HEK293 (cell line): ENCODE results near the gene PLPP6.

Source experiments
- GLIS1 ChIP-seq: fragments of 450-650 bp; formaldehyde crosslinking; IDR thresholded peaks from 2 replicates; pipeline ENCODE4 v1.5.1; 2016; ENCODE audit warnings: missing biosample characterization, missing genetic modification characterization
- GLIS2 ChIP-seq: fragments of 450-650 bp; formaldehyde crosslinking; IDR thresholded peaks from 2 replicates; pipeline ENCODE4 v1.5.1; 2016; ENCODE audit warnings: missing biosample characterization, missing genetic modification characterization
- MEIS1 ChIP-seq: sonication (generic); formaldehyde crosslinking; IDR thresholded peaks from 2 replicates; pipeline ENCODE4 v1.8.1; 2022; ENCODE audit warnings: missing genetic modification reagents, mild to moderate bottlenecking, borderline replicate concordance
- MYNN ChIP-seq: fragments of 450-650 bp; formaldehyde crosslinking; IDR thresholded peaks from 2 replicates; pipeline ENCODE4 v1.5.1; 2016; ENCODE audit warnings: missing biosample characterization, missing genetic modification characterization, borderline replicate concordance
- OSR2 ChIP-seq: fragments of 450-650 bp; formaldehyde crosslinking; IDR thresholded peaks from 2 replicates; pipeline ENCODE4 v1.5.1; 2016; ENCODE audit warnings: missing biosample characterization, missing genetic modification characterization
- ZBTB21 ChIP-seq: fragments of 450-650 bp; formaldehyde crosslinking; IDR thresholded peaks from 2 replicates; pipeline ENCODE4 v1.5.1; 2017; ENCODE audit warnings: missing biosample characterization, missing genetic modification characterization
- ZNF157 ChIP-seq: fragments of 450-650 bp; formaldehyde crosslinking; IDR thresholded peaks from 2 replicates; pipeline ENCODE4 v1.5.1; 2016; ENCODE audit warnings: missing biosample characterization, missing genetic modification characterization
- ZNF2 ChIP-seq: fragments of 450-650 bp; formaldehyde crosslinking; IDR thresholded peaks from 2 replicates; pipeline ENCODE4 v1.5.1; 2016; ENCODE audit warnings: missing biosample characterization, missing genetic modification characterization
- ZNF211 ChIP-seq: fragments of 450-650 bp; formaldehyde crosslinking; IDR thresholded peaks from 2 replicates; pipeline ENCODE4 v1.5.1; 2016; ENCODE audit warnings: low read depth, missing biosample characterization, missing genetic modification characterization
- ZNF23 ChIP-seq: fragments of 450-650 bp; formaldehyde crosslinking; IDR thresholded peaks from 2 replicates; pipeline ENCODE4 v1.5.1; 2016; ENCODE audit warnings: missing biosample characterization, missing genetic modification characterization, borderline replicate concordance
- ZNF311 ChIP-seq: fragments of 450-650 bp; formaldehyde crosslinking; IDR thresholded peaks from 2 replicates; pipeline ENCODE4 v1.5.1; 2017; ENCODE audit warnings: missing biosample characterization, missing genetic modification characterization, borderline replicate concordance
- ZNF335 ChIP-seq: fragments of 450-650 bp; formaldehyde crosslinking; conservative IDR thresholded peaks from 2 replicates; pipeline ENCODE4 v1.5.1; 2016; ENCODE audit warnings: missing biosample characterization, missing genetic modification characterization
- ZNF404 ChIP-seq: fragments of 450-650 bp; formaldehyde crosslinking; IDR thresholded peaks from 2 replicates; pipeline ENCODE4 v1.5.1; 2017; ENCODE audit warnings: missing biosample characterization, missing genetic modification characterization
- ZNF544 ChIP-seq: fragments of 450-650 bp; formaldehyde crosslinking; IDR thresholded peaks from 2 replicates; pipeline ENCODE4 v1.5.0; 2017; ENCODE audit warnings: missing biosample characterization, missing genetic modification characterization
- ZNF747 ChIP-seq: fragments of 450-650 bp; formaldehyde crosslinking; IDR thresholded peaks from 2 replicates; pipeline ENCODE4 v1.5.1; 2016; ENCODE audit warnings: missing biosample characterization, missing genetic modification characterization
- ZNF776 ChIP-seq: fragments of 450-650 bp; formaldehyde crosslinking; IDR thresholded peaks from 2 replicates; pipeline ENCODE4 v1.5.0; 2017; ENCODE audit warnings: missing biosample characterization, missing genetic modification characterization, borderline replicate concordance
- ZSCAN23 ChIP-seq: fragments of 450-650 bp; formaldehyde crosslinking; IDR thresholded peaks from 2 replicates; pipeline ENCODE4 v1.5.1; 2016; ENCODE audit warnings: missing biosample characterization, missing genetic modification characterization
- TF ChIP-seq, protein P1 (sequence below): sonication (generic); formaldehyde crosslinking; IDR thresholded peaks from 2 replicates; pipeline ENCODE4 v1.8.1; 2022; ENCODE audit warnings: mild to moderate bottlenecking, moderate library complexity, missing genetic modification reagents
- TF ChIP-seq, protein P2 (sequence below): fragments of 450-650 bp; formaldehyde crosslinking; conservative IDR thresholded peaks from 2 replicates; pipeline ENCODE4 v1.5.1; 2016; ENCODE audit warnings: low read depth, missing biosample characterization, missing genetic modification characterization
- TF ChIP-seq, protein P3 (sequence below): fragments of 450-650 bp; formaldehyde crosslinking; IDR thresholded peaks from 2 replicates; pipeline ENCODE4 v1.5.1; 2016; ENCODE audit warnings: missing biosample characterization, missing genetic modification characterization
- TF ChIP-seq, protein P4 (sequence below): fragments of 450-650 bp; formaldehyde crosslinking; IDR thresholded peaks from 2 replicates; pipeline ENCODE4 v1.5.1; 2017; ENCODE audit warnings: missing biosample characterization, missing genetic modification characterization
- TF ChIP-seq, protein P5 (sequence below): fragments of 450-650 bp; formaldehyde crosslinking; optimal IDR thresholded peaks from 2 replicates; pipeline ENCODE3; 2016; ENCODE audit warnings: missing biosample characterization, mild to moderate bottlenecking, missing genetic modification characterization
- TF ChIP-seq, protein P6 (sequence below): fragments of 450-650 bp; formaldehyde crosslinking; IDR thresholded peaks from 2 replicates; pipeline ENCODE4 v1.5.1; 2017; ENCODE audit warnings: missing biosample characterization, missing genetic modification characterization
- TF ChIP-seq, protein P7 (sequence below): fragments of 450-650 bp; formaldehyde crosslinking; IDR thresholded peaks from 2 replicates; pipeline ENCODE4 v1.5.0; 2017; ENCODE audit warnings: missing biosample characterization, missing genetic modification characterization, borderline replicate concordance
- TF ChIP-seq, protein P8 (sequence below): fragments of 450-650 bp; formaldehyde crosslinking; IDR thresholded peaks from 2 replicates; pipeline ENCODE4 v1.5.1; 2017; ENCODE audit warnings: missing biosample characterization, missing genetic modification characterization

The PLPP6 gene

DNA sequence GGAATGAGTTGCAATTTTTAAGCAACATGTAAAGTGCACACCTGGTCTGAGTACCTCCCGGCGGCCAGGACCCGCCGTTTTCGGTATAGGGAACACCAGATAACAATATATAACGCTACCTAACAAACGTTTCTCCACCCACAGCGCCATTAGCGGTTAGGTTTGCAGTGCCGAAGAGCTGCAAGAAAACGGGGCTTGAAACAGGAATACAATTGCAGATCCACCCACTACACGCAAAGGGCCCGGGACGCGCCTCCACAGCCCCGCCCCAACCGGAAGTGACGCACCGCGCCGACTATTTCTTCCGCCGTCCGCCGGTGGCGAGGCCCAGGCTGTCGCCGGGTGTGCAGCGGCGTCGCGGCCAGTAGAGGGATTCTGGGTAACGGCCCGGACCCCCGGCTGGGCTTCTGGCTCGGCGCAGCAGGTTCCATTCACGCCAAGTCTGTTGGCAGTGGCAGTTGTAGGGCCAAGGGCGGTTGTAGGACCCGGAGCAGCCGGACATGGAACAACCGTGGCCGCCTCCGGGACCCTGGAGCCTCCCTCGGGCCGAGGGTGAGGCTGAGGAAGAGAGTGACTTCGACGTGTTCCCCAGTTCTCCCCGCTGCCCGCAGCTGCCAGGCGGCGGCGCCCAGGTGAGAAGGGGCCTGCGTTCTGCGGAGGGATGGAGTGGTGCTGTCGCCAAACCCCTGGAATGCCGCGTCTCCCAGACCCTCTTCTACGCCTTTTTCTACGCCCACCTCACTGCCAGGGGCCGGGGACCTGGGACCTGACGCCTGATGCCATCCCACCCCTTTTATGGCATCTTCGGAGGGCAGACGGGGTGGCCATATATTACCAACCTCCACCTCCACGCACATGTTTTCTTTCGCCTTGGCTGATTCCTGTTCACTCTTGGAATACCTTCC, 17.4 kb downstream of the PLPP6 start, which contains the start of gene CDC37L1 (continued):
- TF ChIP-seq, protein P1, sequence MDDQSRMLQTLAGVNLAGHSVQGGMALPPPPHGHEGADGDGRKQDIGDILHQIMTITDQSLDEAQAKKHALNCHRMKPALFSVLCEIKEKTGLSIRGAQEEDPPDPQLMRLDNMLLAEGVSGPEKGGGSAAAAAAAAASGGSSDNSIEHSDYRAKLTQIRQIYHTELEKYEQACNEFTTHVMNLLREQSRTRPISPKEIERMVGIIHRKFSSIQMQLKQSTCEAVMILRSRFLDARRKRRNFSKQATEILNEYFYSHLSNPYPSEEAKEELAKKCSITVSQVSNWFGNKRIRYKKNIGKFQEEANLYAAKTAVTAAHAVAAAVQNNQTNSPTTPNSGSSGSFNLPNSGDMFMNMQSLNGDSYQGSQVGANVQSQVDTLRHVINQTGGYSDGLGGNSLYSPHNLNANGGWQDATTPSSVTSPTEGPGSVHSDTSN (CRISPR knock-in tag), result no peak
- TF ChIP-seq ZNF335 (tag by site-specific recombination) (peak; percentile 69), MEIS1 (no peak), ZNF747 (tag by site-specific recombination) (no peak), GLIS2 (peak; percentile 50; the same call in 1 of the 2 replicates), ZBTB21 (peak; percentile 58; the same call in 1 of the 2 replicates), MYNN (tag by site-specific recombination) (no peak), ZNF311 (tag by site-specific recombination) (no peak), ZNF211 (tag by site-specific recombination) (no peak), ZNF2 (peak; percentile 63), ZNF776 (tag by site-specific recombination) (no peak), GLIS1 (tag by site-specific recombination) (peak; percentile 57), ZNF404 (tag by site-specific recombination) (no peak), ZSCAN23 (no peak), ZNF544 (tag by site-specific recombination) (no peak), ZNF23 (tag by site-specific recombination) (no peak), OSR2 (no peak), ZNF157 (tag by site-specific recombination) (no peak)
- TF ChIP-seq, protein P2, sequence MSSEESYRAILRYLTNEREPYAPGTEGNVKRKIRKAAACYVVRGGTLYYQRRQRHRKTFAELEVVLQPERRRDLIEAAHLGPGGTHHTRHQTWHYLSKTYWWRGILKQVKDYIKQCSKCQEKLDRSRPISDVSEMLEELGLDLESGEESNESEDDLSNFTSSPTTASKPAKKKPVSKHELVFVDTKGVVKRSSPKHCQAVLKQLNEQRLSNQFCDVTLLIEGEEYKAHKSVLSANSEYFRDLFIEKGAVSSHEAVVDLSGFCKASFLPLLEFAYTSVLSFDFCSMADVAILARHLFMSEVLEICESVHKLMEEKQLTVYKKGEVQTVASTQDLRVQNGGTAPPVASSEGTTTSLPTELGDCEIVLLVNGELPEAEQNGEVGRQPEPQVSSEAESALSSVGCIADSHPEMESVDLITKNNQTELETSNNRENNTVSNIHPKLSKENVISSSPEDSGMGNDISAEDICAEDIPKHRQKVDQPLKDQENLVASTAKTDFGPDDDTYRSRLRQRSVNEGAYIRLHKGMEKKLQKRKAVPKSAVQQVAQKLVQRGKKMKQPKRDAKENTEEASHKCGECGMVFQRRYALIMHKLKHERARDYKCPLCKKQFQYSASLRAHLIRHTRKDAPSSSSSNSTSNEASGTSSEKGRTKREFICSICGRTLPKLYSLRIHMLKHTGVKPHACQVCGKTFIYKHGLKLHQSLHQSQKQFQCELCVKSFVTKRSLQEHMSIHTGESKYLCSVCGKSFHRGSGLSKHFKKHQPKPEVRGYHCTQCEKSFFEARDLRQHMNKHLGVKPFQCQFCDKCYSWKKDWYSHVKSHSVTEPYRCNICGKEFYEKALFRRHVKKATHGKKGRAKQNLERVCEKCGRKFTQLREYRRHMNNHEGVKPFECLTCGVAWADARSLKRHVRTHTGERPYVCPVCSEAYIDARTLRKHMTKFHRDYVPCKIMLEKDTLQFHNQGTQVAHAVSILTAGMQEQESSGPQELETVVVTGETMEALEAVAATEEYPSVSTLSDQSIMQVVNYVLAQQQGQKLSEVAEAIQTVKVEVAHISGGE, result peak; percentile 94
- TF ChIP-seq, protein P3, sequence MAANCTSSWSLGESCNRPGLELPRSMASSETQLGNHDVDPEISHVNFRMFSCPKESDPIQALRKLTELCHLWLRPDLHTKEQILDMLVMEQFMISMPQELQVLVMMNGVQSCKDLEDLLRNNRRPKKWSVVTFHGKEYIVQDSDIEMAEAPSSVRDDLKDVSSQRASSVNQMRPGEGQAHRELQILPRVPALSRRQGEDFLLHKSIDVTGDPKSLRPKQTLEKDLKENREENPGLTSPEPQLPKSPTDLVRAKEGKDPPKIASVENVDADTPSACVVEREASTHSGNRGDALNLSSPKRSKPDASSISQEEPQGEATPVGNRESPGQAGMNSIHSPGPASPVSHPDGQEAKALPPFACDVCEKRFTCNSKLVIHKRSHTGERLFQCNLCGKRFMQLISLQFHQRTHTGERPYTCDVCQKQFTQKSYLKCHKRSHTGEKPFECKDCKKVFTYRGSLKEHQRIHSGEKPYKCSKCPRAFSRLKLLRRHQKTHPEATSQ (tag by site-specific recombination), result no peak
- TF ChIP-seq, protein P4, sequence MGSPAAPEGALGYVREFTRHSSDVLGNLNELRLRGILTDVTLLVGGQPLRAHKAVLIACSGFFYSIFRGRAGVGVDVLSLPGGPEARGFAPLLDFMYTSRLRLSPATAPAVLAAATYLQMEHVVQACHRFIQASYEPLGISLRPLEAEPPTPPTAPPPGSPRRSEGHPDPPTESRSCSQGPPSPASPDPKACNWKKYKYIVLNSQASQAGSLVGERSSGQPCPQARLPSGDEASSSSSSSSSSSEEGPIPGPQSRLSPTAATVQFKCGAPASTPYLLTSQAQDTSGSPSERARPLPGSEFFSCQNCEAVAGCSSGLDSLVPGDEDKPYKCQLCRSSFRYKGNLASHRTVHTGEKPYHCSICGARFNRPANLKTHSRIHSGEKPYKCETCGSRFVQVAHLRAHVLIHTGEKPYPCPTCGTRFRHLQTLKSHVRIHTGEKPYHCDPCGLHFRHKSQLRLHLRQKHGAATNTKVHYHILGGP (tag by site-specific recombination), result no peak
- TF ChIP-seq, protein P5, sequence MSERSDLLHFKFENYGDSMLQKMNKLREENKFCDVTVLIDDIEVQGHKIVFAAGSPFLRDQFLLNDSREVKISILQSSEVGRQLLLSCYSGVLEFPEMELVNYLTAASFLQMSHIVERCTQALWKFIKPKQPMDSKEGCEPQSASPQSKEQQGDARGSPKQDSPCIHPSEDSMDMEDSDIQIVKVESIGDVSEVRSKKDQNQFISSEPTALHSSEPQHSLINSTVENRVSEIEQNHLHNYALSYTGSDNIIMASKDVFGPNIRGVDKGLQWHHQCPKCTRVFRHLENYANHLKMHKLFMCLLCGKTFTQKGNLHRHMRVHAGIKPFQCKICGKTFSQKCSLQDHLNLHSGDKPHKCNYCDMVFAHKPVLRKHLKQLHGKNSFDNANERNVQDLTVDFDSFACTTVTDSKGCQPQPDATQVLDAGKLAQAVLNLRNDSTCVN, result peak; percentile 53
- TF ChIP-seq, protein P6, sequence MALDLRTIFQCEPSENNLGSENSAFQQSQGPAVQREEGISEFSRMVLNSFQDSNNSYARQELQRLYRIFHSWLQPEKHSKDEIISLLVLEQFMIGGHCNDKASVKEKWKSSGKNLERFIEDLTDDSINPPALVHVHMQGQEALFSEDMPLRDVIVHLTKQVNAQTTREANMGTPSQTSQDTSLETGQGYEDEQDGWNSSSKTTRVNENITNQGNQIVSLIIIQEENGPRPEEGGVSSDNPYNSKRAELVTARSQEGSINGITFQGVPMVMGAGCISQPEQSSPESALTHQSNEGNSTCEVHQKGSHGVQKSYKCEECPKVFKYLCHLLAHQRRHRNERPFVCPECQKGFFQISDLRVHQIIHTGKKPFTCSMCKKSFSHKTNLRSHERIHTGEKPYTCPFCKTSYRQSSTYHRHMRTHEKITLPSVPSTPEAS (tag by site-specific recombination), result no peak
- TF ChIP-seq, protein P7, sequence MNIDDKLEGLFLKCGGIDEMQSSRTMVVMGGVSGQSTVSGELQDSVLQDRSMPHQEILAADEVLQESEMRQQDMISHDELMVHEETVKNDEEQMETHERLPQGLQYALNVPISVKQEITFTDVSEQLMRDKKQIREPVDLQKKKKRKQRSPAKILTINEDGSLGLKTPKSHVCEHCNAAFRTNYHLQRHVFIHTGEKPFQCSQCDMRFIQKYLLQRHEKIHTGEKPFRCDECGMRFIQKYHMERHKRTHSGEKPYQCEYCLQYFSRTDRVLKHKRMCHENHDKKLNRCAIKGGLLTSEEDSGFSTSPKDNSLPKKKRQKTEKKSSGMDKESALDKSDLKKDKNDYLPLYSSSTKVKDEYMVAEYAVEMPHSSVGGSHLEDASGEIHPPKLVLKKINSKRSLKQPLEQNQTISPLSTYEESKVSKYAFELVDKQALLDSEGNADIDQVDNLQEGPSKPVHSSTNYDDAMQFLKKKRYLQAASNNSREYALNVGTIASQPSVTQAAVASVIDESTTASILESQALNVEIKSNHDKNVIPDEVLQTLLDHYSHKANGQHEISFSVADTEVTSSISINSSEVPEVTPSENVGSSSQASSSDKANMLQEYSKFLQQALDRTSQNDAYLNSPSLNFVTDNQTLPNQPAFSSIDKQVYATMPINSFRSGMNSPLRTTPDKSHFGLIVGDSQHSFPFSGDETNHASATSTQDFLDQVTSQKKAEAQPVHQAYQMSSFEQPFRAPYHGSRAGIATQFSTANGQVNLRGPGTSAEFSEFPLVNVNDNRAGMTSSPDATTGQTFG (tag by site-specific recombination), result no peak
- TF ChIP-seq, protein P8, sequence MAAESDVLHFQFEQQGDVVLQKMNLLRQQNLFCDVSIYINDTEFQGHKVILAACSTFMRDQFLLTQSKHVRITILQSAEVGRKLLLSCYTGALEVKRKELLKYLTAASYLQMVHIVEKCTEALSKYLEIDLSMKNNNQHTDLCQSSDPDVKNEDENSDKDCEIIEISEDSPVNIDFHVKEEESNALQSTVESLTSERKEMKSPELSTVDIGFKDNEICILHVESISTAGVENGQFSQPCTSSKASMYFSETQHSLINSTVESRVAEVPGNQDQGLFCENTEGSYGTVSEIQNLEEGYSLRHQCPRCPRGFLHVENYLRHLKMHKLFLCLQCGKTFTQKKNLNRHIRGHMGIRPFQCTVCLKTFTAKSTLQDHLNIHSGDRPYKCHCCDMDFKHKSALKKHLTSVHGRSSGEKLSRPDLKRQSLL, result no peak
